Measurements from ENCODE around the gene RPL11.
"Not testable (repeated sequence)": the region's sequence is repeated elsewhere in the genome, so short reads cannot be mapped to it uniquely, and the experiment has no call there.

The RPL11 gene

DNA sequence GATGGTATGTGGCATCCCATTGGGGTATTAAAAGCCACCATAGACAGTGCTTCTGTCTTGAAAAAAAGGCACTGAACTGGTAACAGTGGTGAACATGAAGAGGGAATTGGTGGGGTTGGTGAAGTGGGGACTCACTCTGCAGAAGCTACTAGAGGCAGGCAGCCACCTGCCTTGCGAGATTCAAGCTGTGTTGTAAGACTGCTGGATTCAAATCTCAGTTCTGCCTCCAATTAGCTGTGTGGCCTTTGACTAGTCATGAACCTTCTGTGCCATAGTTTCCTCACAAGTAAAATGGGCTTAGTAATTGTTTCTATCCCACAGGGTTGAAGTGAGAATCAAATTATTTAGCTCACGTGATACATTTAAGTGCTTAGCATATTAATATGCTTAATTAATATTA is 35.1 kb downstream of the RPL11 start:
- no peak overlapping the region for H3K27ac ChIP-seq (replicated peaks)
- TF ChIP-seq GABPA (IDR thresholded peaks at IDR 0.05; ENCODE audit: low read depth) = no peak
- TF ChIP-seq, protein P1, sequence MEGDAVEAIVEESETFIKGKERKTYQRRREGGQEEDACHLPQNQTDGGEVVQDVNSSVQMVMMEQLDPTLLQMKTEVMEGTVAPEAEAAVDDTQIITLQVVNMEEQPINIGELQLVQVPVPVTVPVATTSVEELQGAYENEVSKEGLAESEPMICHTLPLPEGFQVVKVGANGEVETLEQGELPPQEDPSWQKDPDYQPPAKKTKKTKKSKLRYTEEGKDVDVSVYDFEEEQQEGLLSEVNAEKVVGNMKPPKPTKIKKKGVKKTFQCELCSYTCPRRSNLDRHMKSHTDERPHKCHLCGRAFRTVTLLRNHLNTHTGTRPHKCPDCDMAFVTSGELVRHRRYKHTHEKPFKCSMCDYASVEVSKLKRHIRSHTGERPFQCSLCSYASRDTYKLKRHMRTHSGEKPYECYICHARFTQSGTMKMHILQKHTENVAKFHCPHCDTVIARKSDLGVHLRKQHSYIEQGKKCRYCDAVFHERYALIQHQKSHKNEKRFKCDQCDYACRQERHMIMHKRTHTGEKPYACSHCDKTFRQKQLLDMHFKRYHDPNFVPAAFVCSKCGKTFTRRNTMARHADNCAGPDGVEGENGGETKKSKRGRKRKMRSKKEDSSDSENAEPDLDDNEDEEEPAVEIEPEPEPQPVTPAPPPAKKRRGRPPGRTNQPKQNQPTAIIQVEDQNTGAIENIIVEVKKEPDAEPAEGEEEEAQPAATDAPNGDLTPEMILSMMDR (IDR thresholded peaks at IDR 0.05; ENCODE audit: insufficient read depth, low read length) = no peak
- no peak for TF ChIP-seq POLR2AphosphoS5 (IDR thresholded peaks at IDR 0.05; ENCODE audit: low read depth)
- TF ChIP-seq SPI1 (IDR thresholded peaks at IDR 0.05; ENCODE audit: borderline replicate concordance, low read depth) = no peak
- TF ChIP-seq, protein P2, sequence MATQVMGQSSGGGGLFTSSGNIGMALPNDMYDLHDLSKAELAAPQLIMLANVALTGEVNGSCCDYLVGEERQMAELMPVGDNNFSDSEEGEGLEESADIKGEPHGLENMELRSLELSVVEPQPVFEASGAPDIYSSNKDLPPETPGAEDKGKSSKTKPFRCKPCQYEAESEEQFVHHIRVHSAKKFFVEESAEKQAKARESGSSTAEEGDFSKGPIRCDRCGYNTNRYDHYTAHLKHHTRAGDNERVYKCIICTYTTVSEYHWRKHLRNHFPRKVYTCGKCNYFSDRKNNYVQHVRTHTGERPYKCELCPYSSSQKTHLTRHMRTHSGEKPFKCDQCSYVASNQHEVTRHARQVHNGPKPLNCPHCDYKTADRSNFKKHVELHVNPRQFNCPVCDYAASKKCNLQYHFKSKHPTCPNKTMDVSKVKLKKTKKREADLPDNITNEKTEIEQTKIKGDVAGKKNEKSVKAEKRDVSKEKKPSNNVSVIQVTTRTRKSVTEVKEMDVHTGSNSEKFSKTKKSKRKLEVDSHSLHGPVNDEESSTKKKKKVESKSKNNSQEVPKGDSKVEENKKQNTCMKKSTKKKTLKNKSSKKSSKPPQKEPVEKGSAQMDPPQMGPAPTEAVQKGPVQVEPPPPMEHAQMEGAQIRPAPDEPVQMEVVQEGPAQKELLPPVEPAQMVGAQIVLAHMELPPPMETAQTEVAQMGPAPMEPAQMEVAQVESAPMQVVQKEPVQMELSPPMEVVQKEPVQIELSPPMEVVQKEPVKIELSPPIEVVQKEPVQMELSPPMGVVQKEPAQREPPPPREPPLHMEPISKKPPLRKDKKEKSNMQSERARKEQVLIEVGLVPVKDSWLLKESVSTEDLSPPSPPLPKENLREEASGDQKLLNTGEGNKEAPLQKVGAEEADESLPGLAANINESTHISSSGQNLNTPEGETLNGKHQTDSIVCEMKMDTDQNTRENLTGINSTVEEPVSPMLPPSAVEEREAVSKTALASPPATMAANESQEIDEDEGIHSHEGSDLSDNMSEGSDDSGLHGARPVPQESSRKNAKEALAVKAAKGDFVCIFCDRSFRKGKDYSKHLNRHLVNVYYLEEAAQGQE (IDR thresholded peaks at IDR 0.05; ENCODE audit: insufficient replicate concordance, low read depth) = no peak
- no peaks in the 10 kb centered on the region for H3K27me3 ChIP-seq (ENCODE audit: insufficient read depth, poor library complexity, severe bottlenecking)
- DNase-seq (ENCODE audit: low read depth in 1 of 2, low spot score in 1 of 2) = peak in 1 of 2 experiments; percentile 32
- no peak overlapping the region for H3K4me3 ChIP-seq (replicated peaks; ENCODE audit: insufficient read depth, low read length)

DNA sequence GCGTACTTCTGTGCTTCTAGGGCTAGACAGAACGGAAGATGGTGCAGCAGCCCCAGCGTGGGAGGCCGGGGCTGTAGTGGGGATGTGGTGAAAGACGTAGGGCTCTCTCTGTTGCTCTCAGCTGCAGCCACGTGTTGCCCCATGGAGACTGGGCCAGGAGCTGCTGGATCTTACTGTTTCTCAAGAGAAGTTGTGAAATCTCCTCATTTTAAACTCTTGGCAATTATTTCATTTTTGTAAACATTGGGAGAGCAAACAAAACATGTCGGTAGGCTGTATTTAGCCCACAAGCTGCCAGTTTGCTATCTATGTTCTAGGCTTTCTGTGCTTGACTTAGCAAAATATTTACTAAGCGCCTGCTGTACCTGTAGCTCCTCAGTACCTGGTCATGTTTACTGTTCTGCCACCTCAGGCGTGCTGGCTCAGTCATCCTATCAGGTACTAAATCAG is 35.8 kb downstream of the RPL11 start:
- no peaks in the 10 kb centered on the region for H3K27me3 ChIP-seq (ENCODE audit: insufficient read depth, poor library complexity, severe bottlenecking)
- TF ChIP-seq, protein P2 (IDR thresholded peaks at IDR 0.05; ENCODE audit: insufficient replicate concordance, low read depth) = no peak
- TF ChIP-seq SPI1 (IDR thresholded peaks at IDR 0.05; ENCODE audit: borderline replicate concordance, low read depth) (0 out of 2 replicates have a peak, but pooled peaks have one; percentile 1), POLR2AphosphoS5 (IDR thresholded peaks at IDR 0.05; ENCODE audit: low read depth) (peak; percentile 75), GABPA (IDR thresholded peaks at IDR 0.05; ENCODE audit: low read depth) (no peak)
- DNase-seq (ENCODE audit: low read depth in 1 of 2, low spot score in 1 of 2) = peak; percentile 75 to 94
- peak overlapping the region; percentile 21 for H3K27ac ChIP-seq (replicated peaks)
- H3K4me3 ChIP-seq (replicated peaks; ENCODE audit: insufficient read depth, low read length) = no peak overlapping the region

DNA sequence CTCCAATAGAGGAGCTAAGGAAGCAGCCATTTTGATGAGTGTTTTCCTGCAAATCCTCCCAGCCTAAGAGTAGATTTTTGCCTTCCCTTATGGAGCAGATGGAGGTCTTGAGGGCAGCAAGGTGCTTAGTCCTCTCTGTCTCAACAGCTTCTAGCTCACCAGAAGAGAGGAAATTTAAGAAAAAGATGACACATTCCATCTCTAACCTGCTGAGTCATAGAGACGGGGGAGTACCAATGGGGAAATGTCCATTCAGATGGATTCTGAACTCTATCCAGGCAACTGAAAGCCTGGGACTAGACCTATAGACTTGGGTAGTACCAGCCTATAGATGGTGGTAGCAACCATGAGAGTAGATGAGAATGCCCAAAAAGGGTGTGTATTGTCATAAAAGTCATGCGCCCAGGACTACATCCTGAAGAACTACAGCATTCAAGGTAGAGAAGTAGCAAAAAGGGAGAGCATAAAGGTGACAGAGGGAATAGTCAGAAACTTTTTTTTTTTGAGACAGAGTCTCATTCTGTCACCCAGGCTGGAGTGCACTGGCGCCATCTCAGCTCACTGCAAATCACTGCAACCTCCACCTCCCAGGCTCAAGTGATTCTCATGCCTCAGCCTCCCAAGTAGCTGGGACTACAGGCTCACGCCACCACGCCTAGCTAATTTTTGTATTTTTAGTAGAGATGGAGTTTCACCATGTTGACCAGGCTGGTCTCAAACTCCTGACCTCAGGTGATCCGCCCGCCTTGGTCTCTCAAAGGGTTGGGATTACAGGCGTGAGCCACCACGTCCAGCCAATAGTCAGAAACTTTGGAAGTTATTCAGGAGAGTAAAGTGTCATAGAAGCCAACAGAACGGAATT is 41.0 kb downstream of the RPL11 start:
- TF ChIP-seq POLR2AphosphoS5 (IDR thresholded peaks at IDR 0.05; ENCODE audit: low read depth) (no peak), GABPA (IDR thresholded peaks at IDR 0.05; ENCODE audit: low read depth) (no peak), SPI1 (IDR thresholded peaks at IDR 0.05; ENCODE audit: borderline replicate concordance, low read depth) (no peak)
- TF ChIP-seq, protein P2 (IDR thresholded peaks at IDR 0.05; ENCODE audit: insufficient replicate concordance, low read depth) = no peak
- TF ChIP-seq, protein P1 (IDR thresholded peaks at IDR 0.05; ENCODE audit: insufficient read depth, low read length) = no peak
- no peak overlapping the region for H3K4me3 ChIP-seq (replicated peaks; ENCODE audit: insufficient read depth, low read length)
- no peak overlapping the region for H3K27ac ChIP-seq (replicated peaks)
- no peaks in the 10 kb centered on the region for H3K27me3 ChIP-seq (ENCODE audit: insufficient read depth, poor library complexity, severe bottlenecking)
- DNase-seq (ENCODE audit: low read depth in 1 of 2, low spot score in 1 of 2) = no peak

DNA sequence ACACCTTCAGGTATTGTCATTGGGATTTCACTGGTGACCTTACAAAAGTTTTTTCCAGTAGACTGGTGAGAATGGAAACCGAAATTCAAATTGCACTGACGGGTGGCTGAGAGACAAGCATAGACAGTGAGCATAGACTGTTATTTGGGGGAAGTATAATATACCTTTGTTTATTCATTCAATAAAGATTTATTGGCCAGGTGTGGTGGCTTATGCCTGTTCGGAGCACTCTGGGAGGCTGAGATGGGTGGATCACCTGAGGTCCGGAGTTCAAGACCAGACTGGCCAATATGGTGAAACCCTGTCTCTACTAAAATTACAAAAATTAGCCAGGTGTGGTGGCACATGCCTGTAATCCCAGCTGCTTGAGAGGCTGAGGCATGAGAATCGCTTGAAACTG is 41.7 kb downstream of the RPL11 start:
- H3K27me3 ChIP-seq (ENCODE audit: insufficient read depth, poor library complexity, severe bottlenecking); H3K4me3 ChIP-seq (replicated peaks; ENCODE audit: insufficient read depth, low read length); DNase-seq (ENCODE audit: low read depth in 1 of 2, low spot score in 1 of 2); H3K27ac ChIP-seq (replicated peaks): not testable (repeated sequence)

Data from HL-60 (cell line).